Measurements from ENCODE around the gene SMTNL1.
A peak's percentile ranks its signal among the peaks of the same experiment; 100 is the strongest.
"Not testable (repeated sequence)": the region's sequence is repeated elsewhere in the genome, so short reads cannot be mapped to it uniquely, and the experiment has no call there.

SMTNL1 gene

DNA sequence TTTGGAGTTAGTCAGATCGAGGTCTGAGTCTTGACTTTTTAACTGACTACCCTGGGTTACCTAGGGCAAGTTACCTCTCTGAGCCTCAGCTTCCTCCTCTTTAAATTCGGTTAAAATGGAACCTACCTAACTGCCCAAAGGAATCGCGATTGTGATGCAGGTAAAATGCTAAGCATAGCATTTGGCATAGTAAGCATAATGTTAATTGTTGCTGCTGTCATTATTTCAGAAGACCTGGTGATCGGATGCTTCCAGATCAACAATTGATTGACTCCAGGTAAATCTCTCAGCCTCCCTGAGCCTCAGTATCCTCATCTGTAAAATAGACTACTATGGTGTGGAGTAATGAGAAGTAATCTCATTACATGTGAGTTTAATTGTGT, 21.3 kb upstream of the SMTNL1 start:
- no peak for TF ChIP-seq ZNF274 (IDR thresholded peaks at IDR 0.05; ENCODE audit: low read depth, low read length)
- H3K4me3 ChIP-seq (ENCODE audit: low read length): peak overlapping the region; percentile 88

- H3K4me3 ChIP-seq (ENCODE audit: low read length): no peak overlapping the region
- TF ChIP-seq ZNF274 (IDR thresholded peaks at IDR 0.05; ENCODE audit: low read depth, low read length): no peak
Measured at GRCh38 chr11:57521116-57521515, 16.3 kb upstream of the SMTNL1 start.

- H3K4me3 ChIP-seq (ENCODE audit: low read length): no peak overlapping the region
- TF ChIP-seq ZNF274 (IDR thresholded peaks at IDR 0.05; ENCODE audit: low read depth, low read length): no peak
Measured at GRCh38 chr11:57523419-57523818, 14.0 kb upstream of the SMTNL1 start.

DNA sequence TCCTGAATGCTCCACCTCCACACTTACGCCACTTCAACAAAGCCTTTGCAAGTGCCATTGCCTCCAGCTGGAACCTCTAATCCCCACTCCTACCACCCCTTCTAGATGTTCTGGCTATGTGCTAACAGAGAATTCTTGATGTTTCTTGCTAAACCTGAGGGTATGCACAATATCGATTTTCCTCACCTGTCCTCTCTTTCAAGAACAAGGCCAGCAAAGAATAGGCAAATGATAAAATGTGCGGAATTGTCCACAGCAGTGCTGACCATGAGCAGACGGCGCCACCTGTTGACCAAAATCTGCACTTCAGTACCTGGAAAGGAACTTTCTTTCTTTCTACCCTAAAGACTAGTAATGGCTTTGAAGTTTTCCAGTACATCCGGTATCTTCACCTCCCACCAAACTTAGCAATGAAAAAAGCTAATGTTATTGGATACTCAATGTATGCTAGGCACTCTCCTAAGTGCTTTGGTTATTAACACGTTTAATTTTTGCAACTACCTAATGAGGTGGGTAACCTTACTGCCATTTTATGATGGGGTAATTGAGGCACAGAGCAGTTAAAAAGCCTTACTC, 10.3 kb upstream of the SMTNL1 start:
- TF ChIP-seq ZNF274 (IDR thresholded peaks at IDR 0.05; ENCODE audit: low read depth, low read length): no peak
- no peak overlapping the region for H3K4me3 ChIP-seq (ENCODE audit: low read length)

DNA sequence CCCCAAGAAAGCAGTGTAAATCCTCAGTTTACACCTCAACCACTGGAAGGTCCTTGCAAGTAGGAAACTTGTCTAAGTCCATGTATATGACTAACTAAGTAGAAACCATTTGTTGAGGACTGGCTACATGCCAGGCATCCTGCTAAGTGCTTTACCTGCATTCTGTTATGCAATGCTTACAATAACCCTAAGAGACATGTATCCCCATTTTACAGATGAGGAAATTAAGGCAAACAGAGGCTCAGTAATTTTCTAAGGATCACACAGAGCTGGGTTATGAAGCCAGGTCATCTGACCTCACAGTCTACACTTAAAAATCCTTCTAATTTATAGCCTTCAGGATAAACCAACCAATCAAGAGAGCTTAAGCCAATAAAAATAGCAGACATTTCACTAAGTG, 8.4 kb upstream of the SMTNL1 start:
- H3K4me3 ChIP-seq (ENCODE audit: low read length): no peak overlapping the region
- no peak for TF ChIP-seq ZNF274 (IDR thresholded peaks at IDR 0.05; ENCODE audit: low read depth, low read length)

- H3K4me3 ChIP-seq (ENCODE audit: low read length): peak overlapping the region; percentile 72
- TF ChIP-seq ZNF274 (IDR thresholded peaks at IDR 0.05; ENCODE audit: low read depth, low read length): no peak
Measured at GRCh38 chr11:57530215-57530595, 7.2 kb upstream of the SMTNL1 start.

DNA sequence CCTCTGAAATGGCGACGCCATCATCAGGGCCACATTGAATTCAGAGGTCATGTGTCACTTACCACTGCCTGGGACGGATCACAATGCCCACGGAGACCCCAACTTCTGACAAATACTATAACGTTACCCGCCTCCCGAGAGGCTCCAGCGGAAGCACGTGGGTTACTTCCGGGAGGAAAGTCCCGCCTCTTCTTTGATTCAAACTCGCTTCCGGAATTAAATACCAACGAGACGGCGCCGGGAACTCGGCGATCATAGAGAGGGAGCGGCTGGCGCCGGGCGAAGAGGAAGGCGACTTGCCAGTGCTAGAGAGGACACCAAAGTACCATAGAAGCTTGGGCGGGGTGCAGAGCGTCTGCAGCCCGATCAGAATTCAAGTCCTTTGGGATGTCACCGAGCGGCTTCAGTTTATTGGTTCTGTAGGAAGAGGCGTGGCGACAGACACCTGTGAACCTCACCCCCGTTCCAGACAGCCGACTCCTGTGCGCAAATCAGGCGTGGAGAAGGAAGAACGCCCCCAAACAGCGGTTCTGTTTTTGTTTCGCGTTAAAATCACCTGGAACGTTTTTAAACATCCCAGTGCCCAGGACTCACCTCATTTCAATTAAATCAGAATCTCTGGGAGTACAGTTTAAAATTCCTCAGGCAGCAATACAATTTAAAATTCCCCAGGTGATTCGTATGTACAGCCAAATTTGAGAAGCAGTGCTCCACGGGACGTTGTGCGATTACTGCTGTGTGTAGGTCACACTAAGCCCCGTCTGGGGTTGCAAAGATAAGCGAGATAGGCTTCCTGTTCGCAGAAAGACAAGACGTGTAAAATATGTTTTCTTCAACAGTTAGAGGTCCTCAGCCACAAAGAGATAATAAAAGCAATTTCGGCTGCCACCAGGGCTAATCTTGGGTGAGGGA, 6.5 kb upstream of the SMTNL1 start, which contains the start of gene TIMM10:
TSS of gene TIMM10 (minus strand) at position 159 of the 912 bp plus-strand sequence. CDS start 565 bp downstream, outside the sequence.
- no peak for TF ChIP-seq ZNF274 (IDR thresholded peaks at IDR 0.05; ENCODE audit: low read depth, low read length)
- H3K4me3 ChIP-seq (ENCODE audit: low read length): peak within 1 kb of the TSS; percentile 81

DNA sequence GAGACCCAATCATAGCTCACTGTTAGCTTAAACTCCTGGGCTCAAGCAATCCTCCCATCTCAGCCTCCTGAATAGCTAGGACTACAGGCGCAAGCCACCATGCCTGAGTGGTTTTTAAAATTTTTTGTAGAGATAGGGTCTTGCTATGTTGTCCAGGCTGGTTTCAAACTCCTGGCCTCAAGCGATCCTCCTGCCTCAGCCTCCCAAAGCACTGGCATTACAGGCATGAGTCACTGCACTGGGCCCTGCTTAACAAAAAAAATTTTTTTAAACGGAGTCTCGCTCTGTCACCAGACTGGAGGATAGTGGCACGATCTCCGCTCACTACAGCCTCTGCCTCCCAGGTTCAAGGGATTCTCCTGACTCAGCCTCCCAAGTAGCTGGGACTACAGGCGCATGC, 2.9 kb upstream of the SMTNL1 start:
- not testable (repeated sequence) for H3K4me3 ChIP-seq (ENCODE audit: low read length)

- H3K4me3 ChIP-seq (ENCODE audit: low read length): no peak overlapping the region
- no peak for TF ChIP-seq ZNF274 (IDR thresholded peaks at IDR 0.05; ENCODE audit: low read depth, low read length)
Measured at GRCh38 chr11:57539342-57539741, 1.9 kb downstream of the SMTNL1 start.

GRCh38 chr11:57541169-57541568, 3.8 kb downstream of the SMTNL1 start:
- TF ChIP-seq ZNF274 (IDR thresholded peaks at IDR 0.05; ENCODE audit: low read depth, low read length): no peak
- H3K4me3 ChIP-seq (ENCODE audit: low read length): no peak overlapping the region

- no peak overlapping the region for H3K4me3 ChIP-seq (ENCODE audit: low read length)
- TF ChIP-seq ZNF274 (IDR thresholded peaks at IDR 0.05; ENCODE audit: low read depth, low read length): no peak
Measured at GRCh38 chr11:57542582-57542981, 5.2 kb downstream of the SMTNL1 start.

DNA sequence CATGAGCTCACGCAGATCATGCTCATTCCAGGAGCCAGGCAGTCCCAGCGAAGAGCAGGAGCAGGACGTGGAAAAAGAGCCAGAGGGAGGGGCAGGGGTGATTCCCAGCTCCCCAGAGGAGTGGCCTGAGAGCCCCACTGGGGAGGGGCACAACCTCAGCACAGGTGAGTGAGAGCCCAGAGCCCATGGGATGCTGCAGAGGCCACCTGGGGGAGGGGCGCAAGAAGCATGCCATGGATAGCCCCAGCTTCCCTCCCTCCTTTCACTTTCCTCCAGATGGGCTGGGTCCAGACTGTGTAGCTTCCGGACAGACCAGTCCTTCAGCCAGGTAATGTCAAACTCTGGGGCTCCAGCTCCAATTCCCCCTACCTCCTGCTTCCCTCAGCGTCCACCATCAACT, 6.2 kb downstream of the SMTNL1 start:
- H3K4me3 ChIP-seq (ENCODE audit: low read length): no peak overlapping the region
- TF ChIP-seq ZNF274 (IDR thresholded peaks at IDR 0.05; ENCODE audit: low read depth, low read length): no peak

- no peak overlapping the region for H3K4me3 ChIP-seq (ENCODE audit: low read length)
- no peak for TF ChIP-seq ZNF274 (IDR thresholded peaks at IDR 0.05; ENCODE audit: low read depth, low read length)
Measured at GRCh38 chr11:57544566-57544965, 7.2 kb downstream of the SMTNL1 start.

- H3K4me3 ChIP-seq (ENCODE audit: low read length): no peak overlapping the region
- TF ChIP-seq ZNF274 (IDR thresholded peaks at IDR 0.05; ENCODE audit: low read depth, low read length): no peak
Measured at GRCh38 chr11:57545883-57546282, 8.5 kb downstream of the SMTNL1 start.

- TF ChIP-seq ZNF274 (IDR thresholded peaks at IDR 0.05; ENCODE audit: low read depth, low read length): no peak
- no peak overlapping the region for H3K4me3 ChIP-seq (ENCODE audit: low read length)
Measured at GRCh38 chr11:57546451-57546850, 9.1 kb downstream of the SMTNL1 start.

Data from GM08714 (cell line).